ENCODE data around the gene ARMH1. TPM values are rescaled to one million over a fixed set of nuclear protein-coding genes. Genes with fewer than 3 reads are reported as not detected.
A peak's percentile ranks its signal among the peaks of the same experiment; 100 is the strongest.
"Not testable (repeated sequence)": the region's sequence is repeated elsewhere in the genome, so short reads cannot be mapped to it uniquely, and the experiment has no call there.

Gene ARMH1
- total RNA-seq, 1 donor from 2014 or later = 0.92 TPM

DNA sequence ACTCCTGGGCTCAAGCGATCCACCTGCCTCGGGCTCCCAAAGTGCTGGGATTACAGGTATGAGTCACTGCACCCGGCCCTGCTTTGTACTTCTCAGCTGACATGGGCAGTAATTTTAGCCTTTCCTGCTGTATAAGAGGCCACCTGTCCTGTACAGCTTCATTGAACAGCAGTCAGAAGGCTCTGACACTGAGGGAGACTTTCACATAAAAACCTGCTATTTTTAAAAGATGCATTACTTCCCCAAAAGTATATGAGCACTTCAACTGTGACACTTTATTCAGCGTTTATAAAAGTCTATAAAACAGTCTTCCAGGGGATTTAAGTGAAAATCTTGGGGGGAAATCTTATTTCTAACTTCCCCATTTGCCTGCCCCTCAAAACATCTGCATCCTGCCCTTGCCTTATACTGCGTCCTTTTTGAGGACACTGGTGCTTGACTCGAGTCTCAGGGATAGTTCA is 38.8 kb downstream of the ARMH1 start:
- intact Hi-C loops (cut with micrococcal nuclease) = no loop called here
- ATAC-seq = no peak

DNA sequence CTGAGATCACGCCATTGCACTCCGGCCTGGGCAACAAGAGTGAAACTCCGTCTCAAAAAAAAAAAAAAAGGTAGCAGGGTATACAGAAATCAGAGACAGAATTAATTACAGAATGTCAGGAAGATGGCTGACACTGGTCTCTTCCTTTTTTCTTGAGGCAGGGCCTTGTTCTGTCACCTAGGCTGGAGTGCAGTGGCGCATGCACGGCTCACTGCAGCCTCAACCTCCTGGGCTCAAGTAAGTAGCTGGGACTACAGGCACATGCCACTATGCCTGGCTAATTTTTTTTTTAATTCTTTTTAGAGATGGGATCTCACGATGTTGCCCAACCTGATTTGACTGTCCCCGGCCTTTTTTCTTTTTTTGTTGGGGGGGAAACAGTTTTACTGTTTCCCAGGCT is 40.0 kb downstream of the ARMH1 start:
- DNase-seq (no peak), ATAC-seq (no peak)
- intact Hi-C loops (cut with micrococcal nuclease) = no loop called here

More for the DNA sequence above, 38.8 kb downstream of the ARMH1 start:
- DNase-seq = no peak

DNA sequence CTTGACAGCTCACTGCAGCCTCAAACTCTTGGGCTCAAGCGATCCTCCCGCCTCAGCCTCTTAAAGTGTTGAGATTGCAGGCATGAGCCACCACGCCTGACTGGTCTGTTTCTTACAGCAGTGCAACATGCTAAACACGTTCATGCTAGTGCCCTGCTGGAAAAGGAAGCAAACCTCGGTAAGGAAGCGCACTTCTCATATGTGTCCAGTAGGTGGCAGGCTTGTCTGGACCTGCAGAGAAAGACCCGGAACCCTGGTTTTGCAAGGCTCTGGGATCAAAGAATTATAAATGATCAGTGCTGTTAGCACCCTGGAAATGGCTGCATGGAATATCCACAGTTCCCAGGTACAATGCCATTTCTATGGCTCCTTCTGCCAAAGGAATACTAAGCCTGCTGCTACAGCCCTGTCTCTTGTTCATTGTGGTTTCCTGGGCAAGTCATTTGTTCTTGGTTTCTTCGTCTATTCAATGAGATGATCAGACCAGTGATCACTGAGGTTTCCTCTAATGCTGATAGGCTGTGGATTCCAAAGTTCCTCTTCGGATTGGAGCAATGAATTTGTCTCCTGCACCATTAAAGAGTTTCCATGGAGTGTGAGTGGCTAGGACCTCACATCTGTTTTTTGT is 40.5 kb downstream of the ARMH1 start:
- ATAC-seq (peak; percentile 80), DNase-seq (no peak)
- intact Hi-C loops (cut with micrococcal nuclease) = no loop called here

DNA sequence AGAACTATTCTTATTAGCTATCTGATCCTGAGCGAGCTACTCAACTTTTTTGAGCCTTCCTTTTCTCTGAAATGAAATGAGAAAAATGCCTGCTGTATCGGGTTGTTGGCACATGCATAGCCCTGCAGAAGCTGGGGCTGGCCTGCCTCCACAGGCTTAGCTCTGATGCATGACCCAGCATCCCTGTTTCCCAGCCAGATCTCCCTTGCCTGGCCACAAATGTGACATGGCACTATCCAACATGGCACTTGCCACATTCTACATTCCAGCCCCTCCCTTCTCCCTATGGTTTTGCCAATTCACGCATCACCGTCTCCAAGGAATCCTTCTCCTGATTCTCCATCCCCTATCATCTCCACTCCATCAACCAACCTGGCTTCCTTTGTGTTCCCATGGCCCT is 42.6 kb downstream of the ARMH1 start:
- no peak for ATAC-seq
- intact Hi-C loops (cut with micrococcal nuclease) = no loop called here
- no peak for DNase-seq

DNA sequence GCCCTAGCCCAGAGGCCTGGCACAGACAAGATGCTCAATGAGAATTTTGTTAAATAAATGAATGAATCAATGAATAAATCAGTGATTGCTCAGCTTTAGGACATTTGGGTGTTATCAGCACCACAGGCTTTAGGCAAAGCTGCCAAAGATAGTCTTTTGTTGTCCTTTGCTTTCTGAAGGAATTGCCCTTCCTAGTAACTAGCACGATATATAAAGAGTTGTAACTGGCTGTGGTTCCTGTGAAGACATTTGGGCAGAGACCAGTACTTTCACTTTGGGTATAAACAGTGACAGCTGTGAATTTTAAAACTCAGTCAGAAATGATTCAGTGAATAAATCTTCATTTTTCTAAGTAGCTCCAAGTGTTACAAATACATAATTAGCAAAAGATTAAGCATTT is 43.1 kb downstream of the ARMH1 start:
- DNase-seq = no peak
- intact Hi-C loops (cut with micrococcal nuclease) = no loop called here
- ATAC-seq = no peak

DNA sequence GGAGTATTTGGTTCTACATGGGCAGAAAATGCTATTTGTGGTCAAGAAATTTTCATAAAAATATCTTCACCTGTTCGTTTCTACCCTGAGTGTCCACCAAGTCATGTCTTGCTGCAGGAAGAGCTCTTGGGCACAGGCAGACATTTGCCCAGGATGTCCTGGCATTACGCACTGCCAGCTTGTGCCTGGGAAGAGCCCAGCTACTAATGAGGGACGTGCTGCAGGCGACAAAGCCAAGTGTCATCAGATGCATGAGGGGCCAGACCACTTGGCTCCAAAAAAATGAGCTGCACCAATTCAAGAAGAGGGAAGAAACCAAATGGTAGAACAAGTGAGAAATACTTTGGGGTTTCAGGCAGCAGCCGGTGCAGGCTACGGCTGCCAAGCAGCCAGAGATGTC is 43.6 kb downstream of the ARMH1 start:
- no peak for ATAC-seq
- DNase-seq = no peak
- intact Hi-C loops (cut with micrococcal nuclease) = no loop called here

DNA sequence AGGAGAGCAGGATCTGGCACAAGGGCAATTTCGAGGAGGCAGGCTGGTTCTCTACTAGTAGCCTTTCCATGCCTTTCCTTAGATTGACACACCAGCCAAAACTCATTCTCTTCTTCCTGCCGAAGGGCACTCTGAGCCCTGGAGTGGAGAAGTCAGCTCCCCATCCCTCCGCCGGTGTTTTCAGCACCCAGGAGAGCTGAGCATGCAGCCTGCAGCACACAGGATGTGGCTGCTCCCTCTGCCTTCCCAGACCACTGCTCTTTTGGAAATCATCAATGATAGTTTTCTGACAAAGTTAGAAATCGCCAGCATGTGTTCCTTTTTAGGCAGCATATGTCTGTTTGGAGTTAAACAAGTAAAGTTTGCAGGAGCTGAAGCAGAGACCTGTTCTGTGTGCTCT is 44.8 kb downstream of the ARMH1 start:
- ATAC-seq = no peak
- no peak for DNase-seq
- intact Hi-C loops (cut with micrococcal nuclease) = no loop called here

DNA sequence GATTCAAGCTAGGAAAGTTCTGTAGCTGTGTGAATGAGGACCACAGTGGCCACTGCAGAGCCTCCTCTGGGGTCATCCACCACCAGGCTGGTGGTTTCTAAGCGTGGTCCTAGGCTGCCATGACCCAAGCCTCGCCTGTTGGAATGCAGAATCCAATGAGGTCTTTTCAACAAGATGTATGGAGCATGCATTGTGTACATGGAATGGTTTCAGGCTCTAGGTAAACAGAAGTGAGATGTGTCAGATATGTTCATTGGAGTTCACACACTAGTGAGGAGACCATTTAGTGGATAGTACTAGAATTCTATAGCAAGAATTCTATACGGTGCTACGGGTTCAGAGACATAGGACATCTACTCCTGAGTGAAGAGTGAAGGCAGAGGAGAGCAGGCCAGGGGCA is 45.8 kb downstream of the ARMH1 start:
- intact Hi-C loops (cut with micrococcal nuclease) = no loop called here
- no peak for DNase-seq
- ATAC-seq = no peak

DNA sequence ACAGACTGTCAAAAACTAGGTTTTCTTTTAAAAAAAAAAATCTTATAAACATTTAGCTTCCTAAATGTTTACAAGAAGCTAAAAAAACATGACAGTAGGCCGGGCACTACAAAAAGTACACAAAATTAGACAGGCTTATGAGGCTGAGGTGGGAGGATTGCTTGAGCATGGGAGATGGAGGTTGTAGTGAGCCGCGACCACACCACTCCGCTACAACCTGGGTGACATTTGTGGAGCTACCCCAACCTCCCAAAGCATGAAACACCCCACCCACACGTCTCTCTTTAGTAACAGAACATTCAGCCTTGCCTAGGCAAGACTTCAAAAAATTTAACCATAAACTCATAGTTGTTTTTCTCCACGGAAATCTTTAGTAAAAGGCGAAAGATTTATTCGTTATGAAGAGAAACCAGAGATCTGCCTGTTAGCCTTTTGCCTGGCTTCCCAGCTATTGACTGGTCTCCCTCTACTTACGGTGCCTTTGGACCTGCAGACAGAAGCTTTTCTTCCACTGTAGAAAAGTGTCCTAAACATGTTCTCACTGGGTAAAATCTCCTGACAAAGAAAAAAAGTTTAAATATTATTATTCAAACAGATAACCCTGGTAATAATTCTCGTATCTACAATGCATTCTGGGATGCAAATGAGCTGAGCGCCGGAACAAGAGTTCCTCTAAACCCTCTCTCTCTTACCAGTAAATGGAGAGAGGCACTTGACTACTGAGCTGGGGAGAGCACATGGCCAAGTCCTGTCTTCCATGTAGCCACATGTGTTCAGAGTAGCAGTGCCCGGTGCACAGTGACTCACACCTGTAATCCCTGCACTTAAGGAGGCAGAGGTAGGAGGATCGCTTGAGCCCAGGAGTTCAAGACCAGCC is 47.2 kb downstream of the ARMH1 start:
- ATAC-seq = peak; percentile 74
- intact Hi-C loops (cut with micrococcal nuclease) = no loop called here
- no peak for DNase-seq

DNA sequence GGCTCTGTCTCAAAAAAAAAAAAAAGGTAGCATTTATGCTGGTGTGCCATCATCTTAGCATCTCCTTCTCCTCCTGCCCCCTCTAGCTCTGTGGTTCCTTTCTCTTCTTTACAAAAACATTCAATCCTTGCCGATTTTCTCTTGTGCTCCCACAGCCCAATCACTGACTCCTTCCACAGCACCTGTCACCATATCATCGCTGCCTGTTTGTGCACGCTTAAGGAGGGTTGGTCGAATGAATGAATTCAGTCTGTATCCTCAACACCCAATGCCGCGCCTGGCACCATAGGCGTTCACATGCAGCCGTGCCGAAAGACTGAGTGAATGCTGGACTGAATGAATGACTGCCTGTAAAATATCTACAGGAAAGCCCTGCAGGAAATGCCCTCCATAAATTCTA is 48.5 kb downstream of the ARMH1 start:
- ATAC-seq (no peak), DNase-seq (no peak)
- intact Hi-C loops (cut with micrococcal nuclease) = no loop called here

DNA sequence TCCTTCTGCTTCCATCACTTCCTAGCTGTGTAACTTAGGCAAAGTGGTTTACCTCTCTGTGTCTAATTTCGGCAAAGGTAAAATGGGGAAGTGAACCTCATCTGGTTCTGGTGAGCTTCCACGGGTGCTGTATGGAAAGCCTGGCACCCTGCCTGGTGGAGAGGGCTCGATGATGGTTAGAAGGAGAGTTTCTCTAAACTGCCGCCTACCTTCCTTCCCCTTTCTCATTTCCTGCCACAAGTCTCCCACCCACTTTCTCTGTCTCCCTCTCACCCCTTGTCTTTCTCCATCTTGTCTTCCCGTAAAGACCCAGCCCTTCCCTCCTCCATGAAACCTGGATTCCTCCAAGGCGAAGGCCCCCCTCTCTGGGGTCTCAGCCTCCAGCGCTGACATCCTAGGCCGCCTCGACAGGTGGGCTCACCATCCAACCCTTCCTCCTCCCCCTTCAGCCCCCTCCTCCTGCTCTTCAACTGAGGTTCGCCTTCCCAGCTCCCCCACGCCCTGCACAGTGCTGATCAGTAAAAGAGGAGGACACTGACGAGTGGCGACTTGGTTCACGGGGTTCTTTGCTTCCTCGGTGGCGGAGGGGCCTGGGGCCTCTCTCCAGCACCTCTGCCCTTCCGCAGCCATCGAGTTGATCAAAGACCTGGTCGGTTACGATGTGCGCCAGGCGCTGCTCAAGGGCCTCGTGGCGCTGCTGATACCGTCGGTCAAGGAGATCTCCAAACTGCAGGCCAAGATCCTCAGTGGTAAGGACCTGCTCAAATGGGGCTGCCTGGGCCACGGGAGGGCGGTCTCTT is 49.2 kb downstream of the ARMH1 start:
- intact Hi-C loops (cut with micrococcal nuclease) = no loop called here
- DNase-seq (peak; percentile 46), ATAC-seq (no peak)

DNA sequence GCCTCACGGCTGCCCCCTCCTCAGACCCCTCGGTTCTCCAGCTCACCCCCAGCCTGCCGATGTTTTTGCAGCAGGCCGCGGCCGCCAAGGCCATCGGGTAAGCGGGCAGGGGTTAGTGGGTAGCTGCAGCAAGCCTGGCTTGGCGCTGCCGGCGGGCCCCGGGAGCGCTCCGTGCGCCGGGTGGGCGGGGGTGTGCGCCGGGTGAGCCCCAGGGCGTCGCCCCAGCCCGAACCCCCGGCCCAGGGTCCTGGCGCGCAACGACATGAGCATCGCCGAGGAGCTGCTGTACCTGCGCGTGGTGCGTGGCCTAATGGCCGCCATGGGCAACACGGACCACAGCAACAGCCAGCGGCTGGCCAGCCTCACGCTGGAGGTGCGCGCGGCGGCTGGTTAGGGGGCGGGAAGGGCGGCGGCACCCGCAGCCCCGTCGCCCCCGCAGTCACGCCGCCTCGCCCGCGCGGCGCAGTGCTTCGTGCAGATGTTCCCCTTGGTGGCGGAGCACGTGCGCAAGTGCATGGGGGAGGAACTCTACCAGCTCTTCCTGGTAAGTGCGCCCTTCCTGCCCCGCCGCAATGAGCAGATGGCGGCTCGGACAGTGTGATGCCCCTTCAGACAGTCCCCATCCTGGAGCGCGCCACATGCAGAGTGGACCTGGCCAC is 49.9 kb downstream of the ARMH1 start:
- ATAC-seq (no peak), DNase-seq (no peak)
- intact Hi-C loops (cut with micrococcal nuclease) = no loop called here

DNA sequence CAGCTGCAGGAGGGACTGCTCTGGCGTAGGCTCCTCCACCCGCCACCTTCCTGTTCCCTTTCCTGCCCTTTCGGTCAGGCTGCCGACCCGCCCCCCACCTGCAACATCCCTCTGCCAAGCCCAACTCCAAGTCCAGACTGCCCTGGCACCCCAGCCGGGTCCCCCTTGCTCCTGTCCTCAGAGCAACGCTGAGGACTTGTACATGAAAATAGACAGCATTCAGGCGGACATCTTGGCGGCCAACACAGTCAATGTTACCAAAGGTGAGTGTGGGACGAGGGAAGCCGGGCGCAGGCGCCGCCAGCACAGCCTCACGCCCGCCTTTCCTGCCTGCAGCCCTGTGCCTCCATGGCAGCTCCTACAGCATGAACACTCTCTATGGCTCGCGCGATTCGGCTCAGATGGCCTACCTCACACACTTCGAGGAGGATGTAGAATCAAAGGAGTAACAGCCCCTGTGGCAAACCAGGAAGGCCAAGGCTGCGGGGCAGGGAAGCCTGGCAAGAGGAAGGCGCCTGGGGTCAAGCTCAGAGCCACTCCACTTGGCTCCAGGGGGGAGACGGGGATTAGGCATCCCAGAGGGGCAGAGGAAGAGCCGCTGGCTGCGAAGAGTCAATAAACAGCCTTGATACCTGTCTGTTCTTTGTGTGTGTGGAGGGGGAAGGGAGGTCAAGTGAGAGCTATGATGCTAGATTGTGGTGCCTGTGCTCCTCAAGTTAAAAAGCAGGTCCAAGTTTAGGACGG is 50.6 kb downstream of the ARMH1 start:
- ATAC-seq = no peak
- DNase-seq = no peak
- intact Hi-C loops (cut with micrococcal nuclease) = no loop called here

DNA sequence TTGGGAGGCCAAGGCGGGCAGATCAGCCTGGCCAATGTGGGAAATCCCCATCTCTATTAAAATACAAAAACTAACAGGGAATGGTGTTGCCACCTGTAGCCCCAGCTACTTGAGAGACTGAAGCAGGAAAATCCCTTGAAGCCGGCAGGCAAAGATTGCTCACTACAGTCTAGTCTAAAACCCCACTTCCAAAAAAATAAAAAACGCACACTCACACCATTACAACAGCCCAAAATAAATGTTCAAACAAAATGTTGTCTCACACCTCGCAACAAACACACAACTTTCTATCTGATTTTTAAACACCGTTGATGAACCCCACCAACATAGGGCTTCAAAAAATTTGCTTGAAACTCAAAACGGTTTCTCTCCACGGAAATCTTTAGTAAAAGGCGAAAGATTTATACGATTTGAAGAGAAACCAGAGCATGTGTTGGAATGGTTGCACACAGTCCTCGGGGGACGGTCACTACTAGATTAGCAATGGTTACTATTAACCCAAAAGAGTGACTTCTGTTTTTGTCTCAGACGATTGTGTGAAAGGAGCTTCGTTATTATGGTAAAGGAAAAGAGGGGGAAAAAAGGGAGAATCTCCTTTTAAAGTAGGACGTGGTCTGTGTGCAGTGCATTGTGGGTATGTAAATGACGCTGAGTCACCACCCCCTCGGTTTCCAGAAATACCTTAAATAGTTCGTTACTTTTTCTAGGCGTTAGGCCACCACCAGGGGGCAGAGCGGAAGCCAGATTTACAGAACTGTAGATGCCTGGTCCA is 56.4 kb downstream of the ARMH1 start, which contains the start of gene RNU5D-1:
Gene RNU5D-1 (minus strand): TSS at position 430 of the 772 bp plus-strand sequence.
- intact Hi-C loops (cut with micrococcal nuclease) = no loop called here

DNA sequence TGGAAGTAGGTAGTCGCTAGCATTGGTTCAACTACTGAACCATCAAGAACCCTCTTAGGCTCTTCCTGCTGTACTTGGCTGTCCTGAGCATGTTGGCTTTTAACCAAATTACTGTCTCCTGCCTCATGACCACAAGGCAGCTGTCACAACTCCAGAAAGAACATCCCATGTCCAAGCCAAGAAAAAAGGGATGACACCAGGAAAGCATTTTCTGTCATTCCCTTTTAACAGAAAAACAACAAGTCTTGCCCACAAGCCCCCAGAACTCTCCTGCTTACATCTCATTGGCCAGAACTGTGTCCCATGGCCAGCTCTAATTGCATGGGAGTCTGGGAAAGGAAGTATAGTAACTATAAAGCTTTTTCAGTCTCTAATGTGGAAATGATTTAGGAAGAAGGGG is 58.9 kb downstream of the ARMH1 start:
- no peak for DNase-seq
- no peak for ATAC-seq
- intact Hi-C loops (cut with micrococcal nuclease) = no loop called here

More for the DNA sequence above, 56.4 kb downstream of the ARMH1 start, which contains the start of gene RNU5D-1:
- DNase-seq = peak; percentile 92
- ATAC-seq = peak; percentile 85

DNA sequence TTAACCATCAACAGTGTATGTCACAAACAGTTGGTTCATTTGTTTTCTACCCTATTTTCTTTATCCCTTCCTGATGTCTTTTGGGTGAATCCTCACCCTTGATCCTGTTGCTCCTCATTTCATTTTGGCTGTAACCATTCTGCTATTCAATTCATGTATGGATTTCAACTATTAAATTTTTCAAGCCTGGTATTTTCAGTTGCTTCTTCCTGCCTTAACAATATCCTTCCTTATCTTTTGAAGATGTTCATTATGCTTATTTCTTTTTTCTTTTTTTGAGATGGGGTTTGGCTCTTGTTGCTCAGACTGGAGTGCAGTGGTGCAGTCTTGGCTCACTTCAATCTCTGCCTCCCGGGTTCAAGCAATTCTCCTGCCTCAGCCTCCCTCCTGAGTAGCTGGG is 59.3 kb downstream of the ARMH1 start:
- ATAC-seq (no peak), DNase-seq (no peak)
- intact Hi-C loops (cut with micrococcal nuclease) = no loop called here

DNA sequence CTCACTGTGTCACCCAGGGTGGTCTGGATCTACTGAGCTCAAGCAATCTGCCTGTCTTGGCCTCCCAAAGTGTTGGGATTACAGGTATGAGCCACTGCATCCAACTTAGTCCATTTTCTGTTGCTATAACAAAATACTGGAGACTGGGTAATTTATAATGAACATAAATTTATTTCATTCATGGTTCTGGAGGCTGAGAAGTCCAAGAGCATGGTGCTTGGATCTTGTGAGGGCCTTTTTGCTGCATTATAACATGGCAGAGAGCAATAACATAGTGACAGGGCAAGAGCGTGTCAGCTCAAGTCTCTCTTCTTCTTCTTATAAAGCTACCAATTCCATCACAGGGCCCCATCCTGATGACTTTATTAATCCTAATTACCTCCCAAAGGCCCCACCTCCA is 61.5 kb downstream of the ARMH1 start:
- intact Hi-C loops (cut with micrococcal nuclease) = no loop called here
- DNase-seq (no peak), ATAC-seq (no peak)

DNA sequence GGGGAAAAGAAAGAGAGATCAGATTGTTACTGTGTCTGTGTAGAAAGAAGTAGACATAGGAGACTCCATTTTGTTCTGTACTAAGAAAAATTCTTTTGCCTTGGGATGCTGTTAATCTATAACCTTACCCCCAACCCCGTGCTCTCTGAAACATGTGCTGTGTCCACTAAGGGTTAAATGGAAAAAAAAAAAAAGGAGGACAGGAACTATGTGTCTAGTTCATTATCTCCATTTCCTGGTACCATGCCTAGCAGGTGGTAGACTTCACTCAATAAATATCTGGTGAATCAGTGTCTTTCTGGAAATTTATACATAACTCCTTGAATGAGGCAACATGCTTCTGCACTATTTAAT is 64.4 kb downstream of the ARMH1 start:
- DNase-seq; intact Hi-C loops (cut with micrococcal nuclease); ATAC-seq: not testable (repeated sequence)

Measured in left ventricle myocardium superior (tissue), 1 donor.